DMS53 (cell line): ENCODE results near the gene UCHL1.
"Not testable (repeated sequence)": the region's sequence is repeated elsewhere in the genome, so short reads cannot be mapped to it uniquely, and the experiment has no call there.

ENCODE experiments used
- DNase-seq: peaks from one replicate; lab custom pipeline; 2025; lab: John Stamatoyannopoulos, UW

Gene UCHL1

DNA sequence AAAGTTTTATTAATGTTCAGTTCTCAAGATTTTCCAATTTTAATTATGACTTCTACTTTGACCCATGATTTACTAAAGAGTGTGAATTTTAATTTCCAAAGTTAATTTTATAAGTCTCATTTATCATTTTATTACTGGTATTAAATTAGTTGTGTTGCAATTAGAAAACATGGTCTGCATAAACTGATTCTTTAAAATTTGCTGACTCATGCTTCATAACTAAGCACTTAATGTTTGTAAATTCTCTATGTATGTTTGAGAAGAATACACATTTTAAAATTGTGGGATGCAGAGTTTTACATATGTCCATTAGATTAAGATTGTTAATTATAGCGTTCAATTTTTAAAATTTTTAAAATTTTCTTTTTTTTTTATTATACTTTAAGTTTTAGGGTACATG, 20.2 kb upstream of the UCHL1 start:
- DNase-seq, result no peak

DNA sequence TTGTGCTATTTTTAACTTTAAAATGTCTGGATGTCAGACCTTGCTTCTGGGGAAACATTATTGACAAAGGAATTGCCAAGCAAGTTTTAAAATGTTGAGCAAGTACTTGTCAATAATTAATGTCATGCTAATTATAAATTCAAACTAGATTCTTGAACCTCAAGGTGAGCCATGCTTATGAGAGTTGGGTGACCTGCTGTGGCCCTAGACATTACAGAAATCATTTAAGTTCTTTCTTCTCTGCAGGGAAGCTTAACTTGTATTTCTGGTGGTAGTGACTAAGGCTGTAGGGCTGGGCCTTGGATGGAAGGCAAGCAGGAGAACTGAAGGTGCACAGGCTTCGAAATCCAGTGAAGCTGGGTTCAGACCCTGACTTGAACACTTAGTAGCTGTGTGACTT, 14.8 kb upstream of the UCHL1 start:
- no peak for DNase-seq

DNA sequence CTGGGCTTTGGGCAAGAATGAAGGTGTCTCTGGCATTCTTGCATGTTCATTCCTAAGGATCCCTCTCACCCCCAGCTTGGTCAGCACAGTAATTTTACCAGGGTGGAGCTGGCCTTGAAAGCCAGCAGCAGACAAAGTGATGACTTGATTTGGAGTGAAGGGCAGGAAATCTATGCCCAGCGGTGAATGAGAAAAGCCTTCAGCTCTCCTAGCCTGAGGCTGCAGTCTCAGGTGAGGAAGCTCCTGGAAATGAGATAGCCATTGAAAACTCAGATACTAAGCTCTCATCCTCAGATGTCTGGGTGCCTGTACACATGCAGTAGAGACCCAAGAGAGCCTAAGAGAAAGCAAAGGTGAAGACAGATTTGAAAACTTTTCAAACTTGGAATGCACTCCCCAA, 10.7 kb upstream of the UCHL1 start:
- DNase-seq, result no peak

DNA sequence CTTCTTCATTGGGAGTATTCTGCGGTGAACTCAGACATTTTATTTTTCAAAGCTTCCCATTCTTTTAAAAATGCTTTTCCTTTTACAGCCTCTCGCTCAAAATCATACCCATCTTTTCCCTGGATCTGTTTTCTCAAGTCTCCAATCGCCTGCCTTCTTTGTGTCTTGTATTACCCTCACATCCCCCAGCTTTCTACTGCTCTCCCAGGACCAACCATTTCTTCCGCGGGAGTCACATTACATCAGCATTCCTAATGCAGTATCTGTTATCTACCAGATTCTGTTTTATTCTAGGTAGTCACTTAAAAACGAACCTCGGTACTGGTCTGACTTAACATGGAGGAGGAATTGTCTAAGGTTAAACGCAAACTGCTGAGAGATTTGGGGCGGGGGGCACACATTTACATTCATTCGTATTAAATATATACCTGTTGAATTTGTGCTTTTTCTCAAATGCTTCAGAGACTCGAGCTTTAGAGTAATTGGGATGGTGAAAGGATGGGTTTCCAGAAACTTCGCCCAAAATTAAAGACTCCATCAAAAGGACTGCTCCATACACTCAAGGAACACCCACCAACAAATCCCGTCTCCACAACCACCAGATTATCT, 493 bp upstream of the UCHL1 start:
- peak; percentile 82 for DNase-seq

DNA sequence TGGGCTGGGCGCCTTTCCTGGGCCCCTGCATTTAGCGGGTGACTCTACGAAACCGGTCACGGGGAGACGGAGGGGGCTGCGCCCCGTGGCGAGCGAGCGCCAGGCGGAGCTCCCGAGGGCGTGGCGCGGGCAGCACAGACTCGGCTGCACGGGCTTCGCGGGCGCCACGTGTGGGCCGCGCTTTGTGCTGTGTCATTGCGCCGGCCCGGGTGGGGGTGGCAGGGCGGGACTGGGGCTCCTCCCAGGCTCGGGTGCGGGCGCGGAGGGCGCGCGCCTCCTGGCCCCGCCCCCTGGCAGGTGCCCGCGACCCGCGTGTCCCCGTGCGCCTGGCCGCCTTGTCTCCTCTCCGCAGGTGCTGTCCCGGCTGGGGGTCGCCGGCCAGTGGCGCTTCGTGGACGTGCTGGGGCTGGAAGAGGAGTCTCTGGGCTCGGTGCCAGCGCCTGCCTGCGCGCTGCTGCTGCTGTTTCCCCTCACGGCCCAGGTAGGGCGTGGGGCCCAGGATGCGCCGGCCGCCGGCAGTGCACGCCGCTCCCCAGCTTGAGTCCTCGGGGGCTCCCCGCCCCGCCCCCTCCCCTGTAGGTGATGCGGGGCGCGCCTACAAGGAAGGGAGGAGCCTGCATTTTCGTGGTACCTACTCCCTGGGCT, 651 bp downstream of the UCHL1 start:
- peak; percentile 97 for DNase-seq

DNA sequence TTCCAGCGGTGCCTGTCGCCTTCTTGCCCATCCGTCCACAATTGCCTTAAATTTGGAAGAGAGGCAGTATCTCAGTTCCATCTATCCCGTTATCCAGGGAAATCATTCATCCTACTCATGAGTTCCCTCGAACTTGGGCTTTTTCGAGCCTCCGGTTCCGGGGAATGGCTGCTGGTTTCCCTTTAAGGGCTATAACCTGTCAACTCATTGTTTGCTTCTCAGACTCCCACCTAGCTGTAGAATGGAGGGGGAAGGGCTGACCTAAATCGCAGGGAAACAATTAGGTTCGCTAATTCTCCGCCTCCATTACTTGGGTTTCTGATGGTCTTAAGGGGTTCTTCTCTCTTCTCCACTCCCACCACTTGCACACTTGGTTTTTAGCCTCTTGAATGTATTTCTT, 1.2 kb downstream of the UCHL1 start:
- DNase-seq, result no peak

DNA sequence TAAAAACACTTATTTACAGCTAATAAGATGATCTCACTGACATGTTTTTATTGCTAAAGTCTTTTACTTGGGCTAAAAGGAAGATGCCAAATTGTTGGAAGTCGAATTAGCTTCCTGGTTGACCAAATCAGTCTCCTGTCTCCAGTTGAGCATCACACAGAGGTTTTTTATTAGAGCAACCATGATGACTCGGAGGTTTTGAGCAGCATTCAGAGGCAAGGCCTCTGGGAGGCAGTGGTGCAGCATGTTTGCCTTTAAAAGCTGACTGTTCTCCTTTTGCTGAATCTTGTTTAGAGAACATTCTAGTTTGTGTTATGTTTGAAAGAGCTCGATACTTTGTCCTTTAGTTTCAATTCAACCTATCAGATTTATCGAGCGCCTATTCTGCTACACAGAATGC, 2.1 kb downstream of the UCHL1 start:
- DNase-seq, result peak; percentile 86

DNA sequence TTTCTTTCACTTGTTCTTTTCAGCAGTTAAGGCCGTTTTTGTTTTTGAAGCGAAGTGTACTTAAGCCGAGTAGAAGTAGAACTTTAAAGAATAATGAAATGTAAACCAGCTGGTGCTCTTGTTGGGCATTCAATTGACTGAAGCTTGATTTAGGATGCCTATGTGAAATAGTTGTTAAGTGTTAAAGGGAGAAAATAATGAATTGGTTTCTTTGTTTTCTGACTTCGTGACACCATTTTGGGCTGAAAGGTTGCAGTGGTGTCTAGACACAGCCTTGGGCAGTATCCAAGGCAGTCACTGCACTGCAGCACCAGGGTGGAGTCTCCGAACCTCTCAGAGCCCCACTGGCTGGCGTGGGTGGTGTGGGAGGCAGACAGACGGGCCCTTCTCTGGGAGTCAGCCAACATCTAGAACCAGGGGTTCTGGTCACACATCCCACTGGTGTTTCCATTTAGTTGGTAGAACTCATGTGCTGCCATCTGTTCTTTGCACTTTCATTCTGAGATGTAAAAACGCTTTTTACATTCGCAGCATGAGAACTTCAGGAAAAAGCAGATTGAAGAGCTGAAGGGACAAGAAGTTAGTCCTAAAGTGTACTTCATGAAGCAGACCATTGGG, 3.5 kb downstream of the UCHL1 start:
- no peak for DNase-seq

DNA sequence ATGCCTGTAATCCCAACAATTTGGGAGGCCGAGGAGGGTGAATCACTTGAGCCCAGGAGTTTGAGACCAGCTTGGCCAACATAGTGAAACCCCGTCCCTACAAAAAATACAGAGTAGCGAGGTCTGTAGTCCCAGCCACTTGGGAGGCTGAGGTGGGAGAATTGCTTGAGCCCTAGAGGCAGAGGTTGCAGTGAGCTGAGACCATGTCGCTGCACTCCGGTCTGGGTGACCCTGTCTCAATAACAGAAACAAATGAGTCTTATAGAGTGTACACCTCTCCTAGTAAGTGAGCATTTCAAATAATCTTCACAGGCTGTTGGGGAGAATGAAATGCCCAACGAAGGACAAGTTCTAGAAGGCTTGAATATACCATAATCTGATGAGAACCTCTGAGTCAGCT, 5.5 kb downstream of the UCHL1 start:
- no peak for DNase-seq

DNA sequence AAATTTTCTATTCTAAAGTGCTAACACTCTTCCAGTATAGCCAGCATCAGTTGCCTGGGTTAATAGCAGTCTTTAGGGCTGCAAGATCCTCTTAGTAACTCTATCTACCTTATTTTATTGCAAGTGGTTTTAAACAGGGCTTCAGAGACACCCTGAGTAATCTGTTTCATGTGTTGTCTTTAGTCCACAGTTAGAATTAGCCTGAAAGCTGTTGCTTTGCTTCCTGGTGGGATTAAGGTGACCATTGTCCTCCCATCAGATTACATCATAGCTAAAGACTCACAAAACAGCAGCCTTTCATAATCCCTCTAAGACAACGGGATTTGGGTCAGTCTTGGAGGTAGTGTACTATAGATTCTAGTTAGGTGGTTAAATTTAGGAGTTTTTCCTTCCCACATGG, 7.5 kb downstream of the UCHL1 start:
- peak; percentile 43 for DNase-seq

DNA sequence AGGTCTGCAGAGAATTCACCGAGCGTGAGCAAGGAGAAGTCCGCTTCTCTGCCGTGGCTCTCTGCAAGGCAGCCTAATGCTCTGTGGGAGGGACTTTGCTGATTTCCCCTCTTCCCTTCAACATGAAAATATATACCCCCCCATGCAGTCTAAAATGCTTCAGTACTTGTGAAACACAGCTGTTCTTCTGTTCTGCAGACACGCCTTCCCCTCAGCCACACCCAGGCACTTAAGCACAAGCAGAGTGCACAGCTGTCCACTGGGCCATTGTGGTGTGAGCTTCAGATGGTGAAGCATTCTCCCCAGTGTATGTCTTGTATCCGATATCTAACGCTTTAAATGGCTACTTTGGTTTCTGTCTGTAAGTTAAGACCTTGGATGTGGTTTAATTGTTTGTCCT, 11.3 kb downstream of the UCHL1 start:
- DNase-seq, result peak; percentile 53

DNA sequence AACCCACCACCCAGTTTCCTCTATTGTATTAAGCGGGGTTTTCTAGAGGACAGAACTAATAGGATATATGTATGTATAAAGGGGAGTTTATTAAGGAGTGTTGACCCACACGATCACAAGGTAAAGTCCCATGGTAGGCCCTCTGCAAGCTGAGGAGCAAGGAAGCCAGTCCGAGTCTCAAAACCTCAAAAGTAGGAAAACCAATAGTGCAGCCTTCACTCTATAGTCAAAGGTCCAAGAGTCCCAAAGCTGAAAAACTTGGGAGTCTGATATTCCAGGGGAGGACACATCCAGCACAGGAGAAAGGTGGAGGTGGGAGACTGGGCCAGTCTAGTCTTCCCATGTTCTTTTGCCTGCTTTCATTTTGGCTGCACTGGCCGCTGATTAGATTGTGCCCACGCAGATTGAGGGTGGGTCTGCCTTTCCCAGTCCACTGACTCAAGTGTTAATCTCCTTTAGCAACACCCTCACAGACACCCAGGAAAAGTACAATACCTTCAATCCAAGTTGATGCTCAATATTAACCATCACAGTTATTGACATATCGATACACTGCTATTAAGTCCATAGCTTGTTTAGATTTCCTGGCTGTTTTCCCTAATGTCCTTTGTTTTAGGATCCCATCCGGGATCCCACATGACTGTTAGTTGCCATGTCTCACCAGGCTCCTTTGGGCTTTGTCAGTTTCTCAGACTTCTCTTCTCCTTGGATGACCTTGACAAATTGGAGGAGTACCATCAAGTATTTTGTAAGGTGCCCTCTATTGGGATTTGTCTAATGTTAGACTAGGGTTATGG, 12.2 kb downstream of the UCHL1 start:
- DNase-seq, result peak; percentile 46

DNA sequence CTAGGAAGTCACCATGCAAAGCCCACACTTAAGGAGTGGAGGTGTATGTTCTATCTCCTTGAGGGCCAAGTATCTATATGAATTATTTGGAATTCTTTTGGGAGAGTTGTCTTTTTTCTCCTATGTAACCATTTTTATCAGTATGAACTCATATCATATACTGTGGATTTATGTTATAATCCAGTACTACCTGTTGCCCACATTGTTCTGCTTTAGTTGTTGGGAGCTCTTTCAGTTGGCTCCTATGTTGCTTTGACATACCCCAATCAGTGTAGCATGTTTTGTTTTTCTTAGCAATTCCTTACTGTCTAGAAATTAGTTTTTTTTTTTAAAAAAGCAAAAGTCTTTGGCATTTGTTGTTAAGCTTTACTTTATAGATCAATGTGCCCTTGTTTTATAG, 13.0 kb downstream of the UCHL1 start:
- DNase-seq, result no peak

DNA sequence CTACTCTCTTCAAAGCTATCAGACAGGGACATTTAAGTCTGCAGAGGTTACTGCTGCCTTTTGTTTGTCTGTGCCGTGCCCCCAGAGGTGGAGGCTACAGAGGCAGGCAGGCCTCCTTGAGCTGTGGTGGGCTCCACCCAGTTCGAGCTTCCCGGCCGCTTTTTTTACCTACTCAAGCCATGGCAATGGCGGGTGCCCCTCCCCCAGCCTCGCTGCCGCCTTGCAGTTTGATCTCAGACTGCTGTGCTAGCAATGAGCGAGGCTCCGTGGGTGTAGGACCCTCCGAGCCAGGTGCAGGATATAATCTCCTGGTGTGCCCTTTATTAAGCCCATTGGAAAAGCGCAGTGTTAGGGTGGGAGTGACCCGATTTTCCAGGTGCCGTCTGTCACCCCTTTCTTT, 19.2 kb downstream of the UCHL1 start:
- DNase-seq, result not testable (repeated sequence)

DNA sequence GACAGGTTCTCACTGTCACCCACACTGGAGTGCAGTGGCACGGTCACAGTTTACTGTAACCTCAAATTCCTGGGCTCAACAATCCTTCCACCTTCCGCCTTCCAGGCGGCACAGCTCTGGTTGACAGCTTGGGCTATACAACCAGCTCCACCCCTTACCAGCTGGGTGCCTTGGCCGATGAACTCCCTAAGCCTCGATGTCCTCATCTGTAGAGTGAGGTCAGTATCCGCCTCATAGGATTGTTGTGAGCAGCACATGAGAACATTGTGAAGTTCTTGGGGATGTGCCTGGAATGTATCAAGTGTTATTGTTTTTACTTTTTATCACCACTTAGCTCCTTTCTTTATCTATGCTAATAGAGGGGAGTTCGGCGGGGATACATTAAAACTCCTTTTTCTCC, 23.3 kb downstream of the UCHL1 start:
- DNase-seq, result peak; percentile 20

DNA sequence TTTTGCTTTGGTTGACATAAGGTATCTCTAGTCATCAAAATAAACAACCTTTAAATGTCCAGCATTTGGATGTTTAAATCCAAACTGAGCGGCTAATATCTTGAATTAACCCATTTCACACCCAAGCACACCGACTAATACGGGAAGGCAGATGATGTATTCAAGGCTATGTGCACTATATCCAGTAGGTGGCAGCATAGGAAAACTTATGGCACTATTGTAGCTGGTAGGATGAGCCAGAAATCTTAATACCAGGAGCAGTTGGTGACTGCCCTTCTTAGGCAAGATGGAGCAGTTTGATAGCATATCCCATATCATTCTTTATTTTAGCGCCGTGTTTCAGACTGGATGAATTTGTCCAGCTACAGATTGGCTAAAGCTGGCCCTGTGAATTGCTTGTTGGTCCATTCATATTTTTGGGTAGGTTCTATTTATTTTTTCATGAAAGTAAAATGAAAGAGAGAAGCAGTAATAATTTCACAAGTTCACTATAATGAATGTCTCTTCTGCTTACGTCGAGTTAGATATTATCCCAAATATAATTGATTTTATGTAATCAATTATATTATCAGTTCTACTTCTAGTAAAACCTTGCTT, 24.4 kb downstream of the UCHL1 start:
- peak; percentile 93 for DNase-seq

DNA sequence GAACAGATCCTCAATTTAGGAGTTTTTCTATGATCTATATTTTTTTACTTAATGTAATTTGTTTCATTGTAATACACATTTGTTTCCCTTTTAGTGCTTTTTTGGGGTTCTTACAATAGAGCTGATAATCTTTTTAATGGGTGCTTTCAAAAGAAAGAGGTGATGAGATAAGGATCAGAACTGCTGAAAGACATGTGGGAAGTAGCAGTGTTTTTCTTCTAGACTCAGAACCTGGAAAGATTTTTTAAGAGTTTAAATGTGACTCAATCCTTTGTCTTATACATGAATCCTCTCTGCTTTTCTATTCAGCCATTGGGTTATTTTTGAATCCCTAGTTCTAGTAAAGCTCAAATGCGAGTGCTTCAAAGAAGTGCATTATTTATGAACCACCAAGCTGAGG, 25.6 kb downstream of the UCHL1 start:
- no peak for DNase-seq

DNA sequence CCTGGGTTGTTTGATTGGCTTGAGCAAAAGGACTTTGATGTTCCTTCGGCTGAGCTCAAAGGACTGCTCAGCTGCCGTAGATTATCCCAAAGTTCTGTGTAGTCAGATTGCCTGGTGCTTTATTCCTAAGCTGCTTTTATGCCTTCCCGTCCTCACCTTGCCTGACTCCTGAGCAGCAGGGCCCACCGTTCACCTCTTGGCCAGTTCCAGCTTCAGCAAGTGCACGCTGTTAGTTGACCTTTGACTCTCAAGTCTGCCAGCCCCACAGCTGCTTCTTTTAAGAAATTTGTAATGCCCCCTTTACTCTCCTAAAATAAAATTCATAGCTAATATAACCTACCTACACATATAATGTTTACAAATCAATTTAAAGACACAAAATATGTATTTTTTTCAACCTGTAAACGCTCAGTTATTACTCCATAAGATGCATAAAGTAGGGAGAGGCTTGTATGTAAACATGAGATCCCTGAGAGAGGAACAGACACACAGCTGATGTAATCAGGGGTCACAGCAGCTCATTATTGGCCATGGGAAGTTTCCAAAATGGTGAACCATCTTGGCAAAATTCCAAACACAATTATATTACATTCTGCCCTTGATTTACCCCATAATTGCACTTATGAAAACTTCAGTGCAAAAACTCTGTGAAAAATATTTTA, 28.6 kb downstream of the UCHL1 start:
- DNase-seq, result no peak

DNA sequence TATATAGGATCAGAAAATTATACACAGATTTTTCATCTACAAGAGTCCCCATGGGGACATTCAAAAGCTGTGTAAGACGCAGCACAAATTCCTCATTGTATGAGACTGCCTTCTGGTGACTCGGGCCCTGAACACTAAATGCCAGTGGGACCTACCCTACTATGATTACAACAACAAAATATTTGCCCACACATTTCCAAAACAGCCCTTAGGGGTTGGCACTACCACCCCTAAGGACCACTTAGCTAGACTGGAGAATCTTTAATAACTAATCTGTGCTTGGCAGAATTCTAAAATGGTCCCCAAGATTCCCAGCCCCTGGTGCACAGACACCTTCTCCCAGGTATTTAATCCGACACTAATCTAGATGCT, 29.1 kb downstream of the UCHL1 start:
- no peak for DNase-seq

DNA sequence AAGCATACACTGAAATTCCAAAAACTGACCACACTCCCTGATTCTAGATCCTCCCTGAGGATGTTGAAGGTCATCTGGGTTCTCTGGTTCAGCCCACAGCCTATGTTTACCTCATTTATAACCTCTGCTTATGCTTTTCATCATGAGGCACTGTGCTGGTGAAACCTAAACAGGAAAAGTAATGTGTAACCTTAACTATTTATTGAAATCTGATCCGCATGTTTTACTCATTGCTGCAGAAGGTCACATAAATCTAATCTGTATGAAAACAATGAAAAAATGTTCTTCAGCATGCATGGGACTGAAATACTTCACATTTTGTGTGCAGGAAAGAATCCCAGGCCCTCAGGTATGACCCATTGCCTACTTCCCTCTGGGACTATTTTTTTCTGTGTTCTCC, 30.3 kb downstream of the UCHL1 start:
- DNase-seq, result peak; percentile 39

DNA sequence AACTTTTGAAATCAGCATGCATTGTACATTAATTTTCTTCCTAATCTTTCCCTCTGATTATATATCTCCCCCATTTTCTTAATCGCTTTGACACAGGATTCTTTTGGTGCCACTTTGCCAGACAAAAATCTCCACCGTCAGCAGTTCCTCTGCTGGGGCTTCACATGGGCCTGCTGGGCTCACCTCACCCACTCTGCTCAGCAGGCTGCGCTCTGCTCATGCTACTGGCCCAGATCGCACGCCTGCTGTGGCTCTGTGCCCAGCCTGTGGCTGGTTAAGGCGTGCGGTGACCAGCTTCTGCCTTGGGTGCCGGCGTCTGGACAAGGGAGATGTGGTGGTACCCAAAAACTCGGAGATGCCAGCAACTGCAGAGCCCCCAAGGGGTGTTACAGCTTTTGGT, 31.1 kb downstream of the UCHL1 start:
- no peak for DNase-seq

DNA sequence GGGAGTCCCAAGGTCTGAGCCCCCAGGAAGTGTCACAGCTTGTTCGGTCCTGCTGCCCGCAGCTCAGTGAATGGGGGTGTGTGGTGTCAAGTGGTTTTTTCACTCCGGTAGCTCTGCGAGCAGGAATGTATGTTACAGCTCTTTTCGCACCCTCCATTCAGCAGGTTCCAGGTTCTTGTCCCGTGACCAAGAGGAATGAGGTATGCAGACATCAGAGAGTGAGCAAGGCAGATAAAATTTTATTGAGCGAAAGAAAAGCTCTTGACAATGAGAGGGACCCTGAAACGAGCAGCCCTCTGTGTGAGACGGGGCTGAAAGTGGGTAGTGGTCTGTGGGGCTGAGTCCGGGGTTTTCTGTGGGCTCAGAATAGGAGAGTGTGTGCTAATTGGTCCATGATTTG, 31.5 kb downstream of the UCHL1 start:
- DNase-seq, result peak; percentile 25
